Trophoblast cell (in vitro differentiated cells and primary cell): ENCODE results near the gene PLEKHA5.

Experiments
- DNase-seq, 2 donors: peaks; one replicate each; pipeline ENCODE4 v3.0.0-alpha.2; 2016
- H2AFZ ChIP-seq: 2 replicates; pipeline ENCODE4 v1.6.1; 2013; ENCODE audit warnings: low read length, moderate library complexity, mild to moderate bottlenecking; ENCODE audit not compliant: insufficient read depth, poor library complexity
- H2AK5ac ChIP-seq: 2 replicates; pipeline ENCODE4 v1.6.1; 2013; ENCODE audit warnings: mild to moderate bottlenecking, low read length
- H2BK120ac ChIP-seq: 2 replicates; pipeline ENCODE4 v1.6.1; 2013; ENCODE audit warnings: low read length, mild to moderate bottlenecking, moderate library complexity; ENCODE audit not compliant: insufficient read depth, poor library complexity
- H2BK12ac ChIP-seq: 2 replicates; pipeline ENCODE4 v1.6.1; 2013; ENCODE audit warnings: mild to moderate bottlenecking, low read length, moderate library complexity
- H2BK5ac ChIP-seq: 2 replicates; pipeline ENCODE4 v1.6.1; 2013; ENCODE audit warnings: low read length, low read depth, moderate library complexity, mild to moderate bottlenecking; ENCODE audit not compliant: poor library complexity
- H3K14ac ChIP-seq: 2 replicates; pipeline ENCODE4 v1.6.1; 2013; ENCODE audit warnings: mild to moderate bottlenecking, low read length
- H3K18ac ChIP-seq: 2 replicates; pipeline ENCODE4 v1.6.1; 2013; ENCODE audit warnings: mild to moderate bottlenecking, low read length
- H3K23ac ChIP-seq: 2 replicates; pipeline ENCODE4 v1.6.1; 2013; ENCODE audit warnings: low read length
- H3K27ac ChIP-seq: 2 replicates; pipeline ENCODE4 v1.5.1; 2013; ENCODE audit warnings: low read depth, mild to moderate bottlenecking, inconsistent platforms, low read length, moderate library complexity
- H3K27me3 ChIP-seq: 2 replicates; pipeline ENCODE4 v1.6.1; 2013; ENCODE audit warnings: inconsistent platforms, mild to moderate bottlenecking, low read length, moderate library complexity; ENCODE audit not compliant: insufficient read depth
- H3K36me3 ChIP-seq, 2 experiments: 1 replicate in 1 of 2; 2 replicates in 1 of 2; pipeline ENCODE4 v1.6.1; 2013; ENCODE audit warnings: low read length in 2 of 2, mild to moderate bottlenecking in 2 of 2, moderate library complexity in 1 of 2; ENCODE audit not compliant: insufficient read depth in 2 of 2, control insufficient read depth in 1 of 2
- H3K4ac ChIP-seq: 2 replicates; pipeline ENCODE4 v1.6.1; 2013; ENCODE audit warnings: low read depth, mild to moderate bottlenecking, low read length, moderate library complexity
- H3K4me1 ChIP-seq, 2 experiments: 1 replicate in 1 of 2; 2 replicates in 1 of 2; pipeline ENCODE4 v1.6.1; 2013; ENCODE audit warnings: low read length in 2 of 2, mild to moderate bottlenecking in 2 of 2, moderate library complexity in 1 of 2; ENCODE audit not compliant: insufficient read depth in 2 of 2, control insufficient read depth in 1 of 2
- H3K4me2 ChIP-seq: 2 replicates; pipeline ENCODE4 v1.6.1; 2013; ENCODE audit warnings: inconsistent platforms, mild to moderate bottlenecking, low read length, moderate library complexity
- H3K4me3 ChIP-seq: 2 replicates; pipeline ENCODE4 v1.5.1; 2013; ENCODE audit warnings: mild to moderate bottlenecking, low read depth, low read length, inconsistent platforms
- H3K79me1 ChIP-seq: one replicate; pipeline ENCODE4 v1.6.1; 2013; ENCODE audit warnings: low read length
- H3K79me2 ChIP-seq: 2 replicates; pipeline ENCODE4 v1.6.1; 2013; ENCODE audit warnings: low read length, mild to moderate bottlenecking; ENCODE audit not compliant: control insufficient read depth, insufficient read depth, poor library complexity
- H3K9ac ChIP-seq: 2 replicates; pipeline ENCODE4 v1.6.1; 2013; ENCODE audit warnings: mild to moderate bottlenecking, low read length
- H3K9me3 ChIP-seq: 2 replicates; pipeline ENCODE4 v1.6.1; 2013; ENCODE audit warnings: low read depth, mild to moderate bottlenecking, control low read depth, inconsistent platforms, low read length; ENCODE audit not compliant: insufficient read depth
- H4K12ac ChIP-seq: 2 replicates; pipeline ENCODE4 v1.6.1; 2013; ENCODE audit warnings: low read depth, mild to moderate bottlenecking, low read length, moderate library complexity
- H4K8ac ChIP-seq: 2 replicates; pipeline ENCODE4 v1.6.1; 2013; ENCODE audit warnings: low read depth, mild to moderate bottlenecking, low read length, moderate library complexity
- H4K91ac ChIP-seq: one replicate; pipeline ENCODE4 v1.6.1; 2013; ENCODE audit warnings: low read depth, mild to moderate bottlenecking, low read length, moderate library complexity
- WGBS: extraction: QIAGEN DNeasy Blood & Tissue Kit; methylation state at CpG from one replicate; pipeline ENCODE4 v1.1.7; 2013; ENCODE audit warnings: missing lambda C conversion rate; ENCODE audit not compliant: insufficient read length, insufficient coverage; ENCODE audit errors: extremely low coverage; 5-methylcytosine and 5-hydroxymethylcytosine counted together

Gene PLEKHA5

DNA sequence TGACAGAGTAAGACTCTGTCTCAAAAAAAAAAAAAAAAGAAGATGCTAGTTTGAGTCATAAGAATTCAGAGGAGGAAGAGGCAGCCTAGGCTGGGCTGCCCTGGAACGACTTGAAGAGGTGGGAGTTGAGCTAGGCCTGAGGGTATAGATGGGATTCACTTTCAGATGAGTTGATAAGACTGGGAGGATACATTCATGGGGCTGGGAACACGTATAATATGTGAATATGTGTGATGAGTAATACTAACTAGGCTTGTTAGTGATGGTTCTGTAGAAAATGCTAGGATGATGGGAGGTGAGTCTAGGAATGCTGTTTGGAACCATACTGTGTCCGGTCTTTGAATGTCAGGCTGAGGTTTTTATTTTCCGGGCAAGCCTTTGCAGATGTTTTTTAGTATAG lies 9.0 kb downstream of the PLEKHA5 start:
- Histone ChIP-seq H4K12ac (no peak overlapping the region), H3K18ac (no peak overlapping the region), H2BK5ac (no peak overlapping the region), H3K79me1 (no peaks in the 10 kb centered on the region), H3K23ac (no peak overlapping the region), H3K79me2 (peaks cover 2% of the 10 kb centered on the region), H2AFZ (no peak overlapping the region), H3K9me3 (no peaks in the 10 kb centered on the region), H2BK120ac (no peak overlapping the region), H3K36me3 (peaks cover 9 to 15% of the 10 kb centered on the region in 2 experiments), H2AK5ac (no peak overlapping the region), H3K4me2 (no peak overlapping the region), H4K8ac (no peak overlapping the region), H3K27me3 (no peaks in the 10 kb centered on the region), H3K4me3 (no peak overlapping the region), H4K91ac (no peak overlapping the region), H3K9ac (no peak overlapping the region), H3K4me1 (peaks cover 0 to 2% of the 10 kb centered on the region in 2 experiments), H3K27ac (no peak overlapping the region), H2BK12ac (no peak overlapping the region), H3K14ac (no peak overlapping the region), H3K4ac (no peak overlapping the region)
- WGBS, result no CpG with 5 or more reads among the region's 4 CpGs
- DNase-seq, result peak; percentile 89 to 91

DNA sequence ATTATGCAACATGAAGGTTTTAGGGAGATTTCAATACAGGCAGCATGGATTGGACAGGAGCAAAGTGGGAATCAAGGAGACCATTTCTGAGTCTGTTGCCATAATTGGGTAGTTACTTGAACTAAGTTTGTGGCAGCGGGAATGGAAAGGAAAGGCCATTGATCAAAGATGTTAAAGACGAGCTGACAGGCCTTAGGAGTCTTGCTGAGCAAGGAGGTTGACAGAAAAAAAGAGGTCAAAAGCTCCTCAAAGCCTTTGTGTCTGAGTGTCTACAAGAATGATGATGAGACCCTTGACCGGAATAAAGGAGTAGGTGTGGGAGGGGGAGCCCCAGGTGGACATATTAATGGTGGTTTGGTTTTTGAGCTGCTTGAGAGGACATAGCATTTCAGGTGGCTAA lies 9.4 kb downstream of the PLEKHA5 start:
- Histone ChIP-seq H3K79me2 (peaks cover 2% of the 10 kb centered on the region), H3K79me1 (no peaks in the 10 kb centered on the region), H4K8ac (no peak overlapping the region), H2BK12ac (no peak overlapping the region), H2BK5ac (no peak overlapping the region), H3K9ac (no peak overlapping the region), H3K27ac (no peak overlapping the region), H2AFZ (no peak overlapping the region), H2AK5ac (no peak overlapping the region), H2BK120ac (no peak overlapping the region), H3K27me3 (no peaks in the 10 kb centered on the region), H3K18ac (no peak overlapping the region), H4K91ac (no peak overlapping the region), H3K4ac (no peak overlapping the region), H3K23ac (no peak overlapping the region), H3K9me3 (no peaks in the 10 kb centered on the region), H3K14ac (no peak overlapping the region), H4K12ac (no peak overlapping the region), H3K4me1 (peaks cover 0 to 2% of the 10 kb centered on the region in 2 experiments), H3K36me3 (peaks cover 9 to 15% of the 10 kb centered on the region in 2 experiments), H3K4me3 (no peak overlapping the region), H3K4me2 (no peak overlapping the region)
- no CpG with 5 or more reads among the region's 3 CpGs for WGBS
- DNase-seq, result no peak

DNA sequence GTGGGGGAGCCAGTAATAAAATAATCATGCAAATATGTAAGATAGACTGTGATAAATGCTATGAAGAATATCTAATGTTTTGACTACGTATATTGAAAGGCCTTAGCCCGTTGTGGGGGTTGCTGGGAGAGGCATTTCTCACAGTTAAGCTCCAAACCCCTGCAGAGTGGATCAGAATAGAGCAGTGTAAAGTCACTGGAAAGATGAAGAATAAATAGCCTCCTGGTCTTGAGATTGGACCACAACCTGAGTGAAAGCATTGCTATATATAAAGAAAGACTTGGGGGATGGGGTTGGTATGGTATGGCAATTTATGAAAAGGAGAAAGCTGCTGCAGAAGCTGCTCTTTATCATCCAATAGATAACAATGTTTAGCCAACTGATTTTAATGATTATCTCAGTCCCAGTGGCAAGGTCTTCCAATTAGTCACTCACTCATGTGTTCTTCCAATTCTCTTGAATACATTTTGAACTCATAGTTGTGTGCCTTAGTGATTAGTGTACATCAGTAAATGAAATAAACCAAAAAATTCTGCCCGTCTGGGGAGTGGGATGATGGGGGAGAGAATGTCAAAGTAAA lies 10.2 kb downstream of the PLEKHA5 start:
- Histone ChIP-seq H3K4me1 (peaks cover 0 to 2% of the 10 kb centered on the region in 2 experiments), H3K4ac (no peak overlapping the region), H3K79me1 (no peaks in the 10 kb centered on the region), H3K4me2 (no peak overlapping the region), H3K36me3 (peaks cover 9 to 17% of the 10 kb centered on the region in 2 experiments), H3K27me3 (no peaks in the 10 kb centered on the region), H2AFZ (no peak overlapping the region), H4K12ac (no peak overlapping the region), H3K79me2 (peaks cover 2% of the 10 kb centered on the region), H3K4me3 (no peak overlapping the region), H2BK5ac (no peak overlapping the region), H4K91ac (no peak overlapping the region), H3K23ac (no peak overlapping the region), H3K14ac (no peak overlapping the region), H2AK5ac (no peak overlapping the region), H3K18ac (no peak overlapping the region), H3K27ac (no peak overlapping the region), H2BK120ac (no peak overlapping the region), H4K8ac (no peak overlapping the region), H3K9ac (no peak overlapping the region), H2BK12ac (no peak overlapping the region), H3K9me3 (no peaks in the 10 kb centered on the region)
- no CpG with 5 or more reads among the region's 3 CpGs for WGBS
- no peak for DNase-seq

DNA sequence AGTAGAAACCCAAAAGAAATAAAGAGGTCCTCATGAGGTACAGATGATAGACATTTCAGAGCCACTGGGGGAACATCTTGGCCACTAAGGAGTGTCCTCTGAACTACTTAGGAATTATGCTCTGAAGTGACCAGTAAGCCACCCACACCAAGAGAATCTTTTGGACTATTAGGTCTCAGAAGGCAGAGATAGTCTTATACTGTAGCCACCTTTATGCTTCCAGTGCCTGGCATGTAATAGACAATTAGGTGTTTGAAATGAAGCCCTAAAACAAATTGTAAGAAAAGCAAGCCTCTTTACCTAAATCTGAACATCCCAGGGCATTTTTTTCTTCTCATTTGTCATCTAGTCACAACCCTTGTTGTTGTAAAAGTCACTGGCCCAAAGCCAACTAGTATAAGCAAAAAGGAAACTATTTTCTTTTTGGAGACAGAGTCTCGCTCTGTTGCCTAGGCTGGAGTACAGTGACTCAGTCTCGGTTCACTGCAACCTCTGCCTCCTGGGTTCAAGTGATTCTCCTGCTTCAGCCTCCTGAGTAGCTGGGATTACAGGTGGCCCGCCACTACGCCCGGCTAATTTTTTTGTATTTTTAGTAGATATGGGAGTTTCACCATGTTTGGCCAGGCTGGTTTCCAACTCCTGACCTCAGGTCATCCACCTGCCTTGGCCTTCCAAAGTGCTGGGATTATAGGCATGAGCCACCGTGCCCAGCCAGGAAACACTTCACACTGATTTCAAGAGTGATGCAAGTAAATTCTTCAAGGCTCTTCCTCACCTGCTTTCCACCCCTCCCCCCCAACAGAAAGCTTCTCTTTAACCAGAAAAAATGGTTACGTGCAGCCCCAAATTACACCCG lies 11.1 kb downstream of the PLEKHA5 start:
- DNase-seq, result no peak
- Histone ChIP-seq H2BK12ac (no peak overlapping the region), H3K27me3 (no peaks in the 10 kb centered on the region), H3K14ac (no peak overlapping the region), H3K79me2 (peaks cover 2% of the 10 kb centered on the region), H2AK5ac (no peak overlapping the region), H3K79me1 (no peaks in the 10 kb centered on the region), H2BK5ac (no peak overlapping the region), H4K8ac (no peak overlapping the region), H3K9ac (no peak overlapping the region), H3K4me3 (no peak overlapping the region), H4K91ac (no peak overlapping the region), H3K4ac (no peak overlapping the region), H3K23ac (no peak overlapping the region), H4K12ac (no peak overlapping the region), H2AFZ (no peak overlapping the region), H3K36me3 (peaks cover 9 to 17% of the 10 kb centered on the region in 2 experiments), H3K18ac (no peak overlapping the region), H3K4me1 (peaks cover 0 to 2% of the 10 kb centered on the region in 2 experiments), H3K9me3 (no peaks in the 10 kb centered on the region), H2BK120ac (no peak overlapping the region), H3K27ac (no peak overlapping the region), H3K4me2 (no peak overlapping the region)
- WGBS, result no CpG with 5 or more reads among the region's 8 CpGs
